Upper lobe of left lung (tissue), 6 donors: ENCODE measurements around the gene PDE6G. TPM values are rescaled to one million over a fixed set of nuclear protein-coding genes. Genes with fewer than 3 reads are reported as not detected.

Experiments used
- ATAC-seq, 2 donors: fragments of 200-7000 bp; cut with Tn5 transposase; one replicate each; pipeline ENCODE4 v1.9.1; 2022; ENCODE audit warnings: mild to moderate bottlenecking in 2 of 2, moderate library complexity in 2 of 2; ENCODE audit not compliant: low FRiP score in 2 of 2
- DNase-seq, 2 donors: peaks; one replicate each; pipeline ENCODE4 v3.0.0-alpha.2; 2019 to 2020
- H3K27ac ChIP-seq, 4 donors: fragments of 200-600 bp; sonication (generic); one replicate each; pipeline ENCODE4 v1.5.1; 2016 to 2019
- H3K27me3 ChIP-seq, 4 donors: fragments of 200-600 bp; sonication (generic); one replicate each; pipeline ENCODE4 v1.5.1; 2017 to 2019
- H3K36me3 ChIP-seq, 4 donors: fragments of 200-600 bp; sonication (generic); one replicate each; pipeline ENCODE4 v1.5.1; 2016 to 2019
- H3K4me1 ChIP-seq, 4 donors: fragments of 200-600 bp; sonication (generic); one replicate each; pipeline ENCODE4 v1.5.1; 2018 to 2019
- H3K4me3 ChIP-seq, 4 donors: fragments of 200-600 bp; sonication (generic); one replicate each; pipeline ENCODE4 v1.5.1; 2017 to 2019; ENCODE audit warnings: mild to moderate bottlenecking in 2 of 4, moderate library complexity in 1 of 4
- H3K9me3 ChIP-seq, 4 donors: fragments of 200-600 bp; sonication (generic); one replicate each; pipeline ENCODE4 v1.5.1; 2018 to 2019
- CTCF ChIP-seq, 6 experiments: fragments of 450-650 bp in 4 of 6; fragments of 200-600 bp in 2 of 6; sonication (generic) in 2 of 6; IDR thresholded peaks; one replicate each; pipeline ENCODE4 v1.5.1; 2016 to 2019; ENCODE audit warnings: antibody characterized with exemption in 6 of 6
- EP300 ChIP-seq, 4 donors: sonication (generic); formaldehyde crosslinking; IDR thresholded peaks; one replicate each; pipeline ENCODE4 v1.5.1; 2017; ENCODE audit warnings: antibody characterized with exemption in 4 of 4, control low read depth in 2 of 4
- POLR2A ChIP-seq, 4 donors: fragments of 450-650 bp; IDR thresholded peaks; one replicate each; pipeline ENCODE4 v1.5.1; 2016 to 2017; ENCODE audit warnings: antibody characterized with exemption in 4 of 4, mild to moderate bottlenecking in 2 of 4
- POLR2AphosphoS5 ChIP-seq, 2 donors: sonication (generic); formaldehyde crosslinking; IDR thresholded peaks; one replicate each; pipeline ENCODE4 v1.5.1; 2017; ENCODE audit warnings: antibody characterized with exemption in 2 of 2
- WGBS, 2 donors: methylation state at CpG; one replicate each; pipeline ENCODE4 v1.1.5; 2017 to 2018; 5-methylcytosine and 5-hydroxymethylcytosine counted together
- total RNA-seq, 6 donors: library from RNA; depleted of rRNA in 4 of 6; stranded (reverse); fragments of >200 nt in 4 of 6; gene quantifications; one replicate each; pipeline versions ENCODE4 v1.1.0 to v1.2.1, GENCODE V29; 2016 to 2021
- donor health status: DM: no; HTN: no; CAD: no; lungs with moderate emphysema.
- donor health status: DM: no; HTN: yes; CAD: no; lungs with severe emphysema.

The PDE6G gene
- total RNA-seq, 6 donors from 2014 or later = 1.0 to 12.6 (median 1.7) TPM; not detected in 3

- no peaks in the 10 kb centered on the region for H3K9me3 ChIP-seq
- 92 to 95% methylated on average over 10 to 17 of the region's 18 CpGs for WGBS, 2 donors
- peaks cover 52 to 100% (median 100%) of the 10 kb centered on the region in 4 donors for H3K36me3 ChIP-seq
- no peaks in the 10 kb centered on the region for H3K27me3 ChIP-seq
- H3K4me1 ChIP-seq = peaks cover 0 to 5% (median under 1%) of the 10 kb centered on the region in 4 donors
- DNase-seq (peak in 1 of 2 donors; percentile 71), ATAC-seq (no peak)
- no peak overlapping the region for H3K4me3 ChIP-seq
- H3K27ac ChIP-seq = no peak overlapping the region
- no peak for TF ChIP-seq EP300 (IDR thresholded peaks at IDR 0.05)
- no peak for TF ChIP-seq POLR2AphosphoS5 (IDR thresholded peaks at IDR 0.05)
- no peak for TF ChIP-seq POLR2A (IDR thresholded peaks at IDR 0.05)
- no peak for TF ChIP-seq CTCF (IDR thresholded peaks at IDR 0.05)
Observed at GRCh38 chr17:81691196-81691595, 34.9 kb upstream of the PDE6G start.

GRCh38 chr17:81690549-81690948 lies 34.2 kb upstream of the PDE6G start:
- peaks cover 51 to 100% (median 97%) of the 10 kb centered on the region in 4 donors for H3K36me3 ChIP-seq

GRCh38 chr17:81690066-81690465 lies 33.7 kb upstream of the PDE6G start:
- TF ChIP-seq POLR2A (IDR thresholded peaks at IDR 0.05) (no peak), EP300 (IDR thresholded peaks at IDR 0.05) (no peak), CTCF (IDR thresholded peaks at IDR 0.05) (no peak), POLR2AphosphoS5 (IDR thresholded peaks at IDR 0.05) (no peak)
- Histone ChIP-seq H3K27me3 (no peaks in the 10 kb centered on the region), H3K4me3 (no peak overlapping the region), H3K36me3 (peaks cover 48 to 98% (median 93%) of the 10 kb centered on the region in 4 donors), H3K4me1 (peaks cover 7 to 14% (median 11%) of the 10 kb centered on the region in 4 donors), H3K27ac (no peak overlapping the region), H3K9me3 (no peaks in the 10 kb centered on the region)
- no peak for DNase-seq
- WGBS, 2 donors = 90 to 94% methylated on average over 15 to 17 of the region's 18 CpGs
- no peak for ATAC-seq

More at GRCh38 chr17:81690549-81690948, 34.2 kb upstream of the PDE6G start:
- ATAC-seq (no peak), DNase-seq (peak in 1 of 2 donors; percentile 72)
- no peak overlapping the region for H3K27ac ChIP-seq
- 89 to 97% methylated on average over 5 to 17 of the region's 17 CpGs for WGBS, 2 donors
- H3K4me1 ChIP-seq = peaks cover 2 to 9% (median 6%) of the 10 kb centered on the region in 4 donors
- H3K27me3 ChIP-seq = no peaks in the 10 kb centered on the region
- H3K4me3 ChIP-seq = no peak overlapping the region
- TF ChIP-seq POLR2AphosphoS5 (IDR thresholded peaks at IDR 0.05) (no peak), CTCF (IDR thresholded peaks at IDR 0.05) (no peak)
- H3K9me3 ChIP-seq = no peaks in the 10 kb centered on the region

- Histone ChIP-seq H3K36me3 (peaks cover 36 to 83% (median 79%) of the 10 kb centered on the region in 4 donors), H3K9me3 (no peaks in the 10 kb centered on the region), H3K4me1 (peaks cover 14 to 22% (median 19%) of the 10 kb centered on the region in 4 donors), H3K27ac (no peak overlapping the region), H3K27me3 (no peaks in the 10 kb centered on the region), H3K4me3 (no peak overlapping the region)
- 92% methylated on average over 11 to 14 of the region's 14 CpGs for WGBS, 2 donors
- TF ChIP-seq EP300 (IDR thresholded peaks at IDR 0.05) (no peak), POLR2A (IDR thresholded peaks at IDR 0.05) (no peak), CTCF (IDR thresholded peaks at IDR 0.05) (no peak), POLR2AphosphoS5 (IDR thresholded peaks at IDR 0.05) (no peak)
- ATAC-seq (no peak), DNase-seq (no peak)
Observed at GRCh38 chr17:81688616-81689015, 32.3 kb upstream of the PDE6G start.
